ENCODE data around the gene USP19. TPM values are rescaled to one million over a fixed set of nuclear protein-coding genes. Genes with fewer than 3 reads are reported as not detected.

USP19 gene
- polyA plus RNA-seq, 4 donors: 50.2 to 63.5 (median 57.6) TPM

DNA sequence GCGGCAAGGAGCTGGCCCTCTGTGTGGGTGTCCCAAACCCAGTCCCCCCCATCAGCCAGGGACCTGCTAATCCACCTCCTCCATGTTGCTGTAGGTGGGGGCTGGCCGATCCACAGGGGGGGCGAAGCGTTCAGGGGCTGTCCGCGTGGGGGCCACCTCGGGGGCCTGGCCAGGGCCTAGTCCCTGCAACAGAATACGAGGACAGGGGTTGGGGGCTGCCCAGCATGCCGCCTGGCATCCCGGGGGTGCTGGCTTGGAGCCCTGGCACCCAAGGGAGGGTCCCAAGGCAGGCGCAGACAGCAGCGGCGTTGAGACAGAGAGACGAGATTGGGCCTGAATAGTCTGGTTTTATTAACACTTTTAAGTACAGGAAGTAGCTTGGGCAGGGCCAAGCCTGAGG is 12.3 kb downstream of the USP19 start:
- no peak for DNase-seq (ENCODE audit: low read depth in 4 of 4, low spot score in 3 of 4)

GRCh38 chr3:49104427-49105291 is 16.0 kb downstream of the USP19 start, which contains the start of gene QARS1:
Gene QARS1, minus strand, starts transcription at chr3:49104757. Its CDS starts 24 bp downstream, at chr3:49104733.
- peak; percentile 83 to 90 (median 88) for DNase-seq (ENCODE audit: low read depth in 4 of 4, low spot score in 3 of 4)

- DNase-seq (ENCODE audit: low read depth in 4 of 4, low spot score in 3 of 4): no peak
Observed at GRCh38 chr3:49104052-49104426, 16.6 kb downstream of the USP19 start.

DNA sequence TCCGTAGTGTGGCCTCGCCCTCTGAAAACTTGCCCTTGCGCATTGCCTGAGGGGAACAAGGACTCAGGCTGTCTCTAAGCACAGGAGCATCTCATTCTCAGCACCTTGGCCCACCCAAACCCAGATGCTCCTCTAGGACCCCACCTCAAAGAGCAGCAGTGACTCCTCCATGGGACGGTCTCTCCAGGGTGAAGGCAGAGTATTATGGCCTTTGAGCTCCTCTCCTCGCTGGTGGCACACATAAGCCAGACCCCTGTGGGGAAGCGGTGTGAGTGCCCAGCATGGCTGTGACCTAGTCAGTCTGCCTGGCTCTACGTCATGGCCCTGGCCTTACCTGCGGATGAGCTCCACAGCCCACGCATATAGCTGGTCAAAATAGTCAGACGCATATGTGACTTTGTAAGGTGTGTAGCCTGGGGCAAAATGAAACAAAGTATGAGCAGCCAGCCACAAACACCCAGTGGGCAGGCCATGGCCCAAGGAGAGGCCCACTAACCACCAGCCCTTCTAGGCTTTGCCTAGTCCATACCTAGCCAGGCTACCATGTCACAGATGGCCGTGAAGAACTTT is 20.5 kb downstream of the USP19 start:
- no peak for DNase-seq (ENCODE audit: low read depth in 4 of 4, low spot score in 3 of 4)

DNA sequence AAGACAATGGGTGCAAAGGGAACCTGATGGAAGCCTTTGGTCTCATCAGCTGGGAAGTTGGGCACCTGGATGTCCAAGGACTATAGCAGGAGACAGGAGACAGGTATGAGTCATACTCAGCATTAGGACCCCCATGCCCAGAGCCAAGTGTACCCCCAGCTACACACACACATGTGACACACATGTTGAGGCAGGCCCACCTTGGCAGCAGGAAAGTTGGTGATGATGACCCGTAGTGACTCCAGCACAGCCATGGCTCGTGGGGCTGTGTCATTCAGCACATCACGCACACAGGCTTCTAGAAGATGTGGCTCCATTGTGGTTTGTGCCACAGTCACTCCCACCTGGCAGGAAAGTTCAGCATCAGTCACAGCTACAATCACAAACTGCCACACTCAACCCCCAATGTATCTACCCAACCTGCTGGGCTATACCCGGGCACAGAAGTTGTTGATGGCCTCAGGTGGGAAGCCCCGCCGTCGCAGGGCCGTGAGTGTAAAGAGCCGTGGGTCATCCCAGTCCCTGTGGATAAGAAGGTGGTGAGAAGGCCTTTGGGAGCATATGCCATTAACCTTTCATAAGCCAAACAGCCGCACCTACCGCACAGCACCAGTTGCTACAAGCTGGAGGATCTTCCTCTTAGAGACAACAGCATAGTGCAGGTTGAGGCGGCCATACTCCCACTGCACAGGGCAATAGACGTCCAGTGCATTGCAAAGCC is 21.6 kb downstream of the USP19 start:
- DNase-seq (ENCODE audit: low read depth in 4 of 4, low spot score in 3 of 4): no peak

- no peak for DNase-seq (ENCODE audit: low read depth in 4 of 4, low spot score in 3 of 4)
Observed at GRCh38 chr3:49098429-49098828, 22.2 kb downstream of the USP19 start.

DNA sequence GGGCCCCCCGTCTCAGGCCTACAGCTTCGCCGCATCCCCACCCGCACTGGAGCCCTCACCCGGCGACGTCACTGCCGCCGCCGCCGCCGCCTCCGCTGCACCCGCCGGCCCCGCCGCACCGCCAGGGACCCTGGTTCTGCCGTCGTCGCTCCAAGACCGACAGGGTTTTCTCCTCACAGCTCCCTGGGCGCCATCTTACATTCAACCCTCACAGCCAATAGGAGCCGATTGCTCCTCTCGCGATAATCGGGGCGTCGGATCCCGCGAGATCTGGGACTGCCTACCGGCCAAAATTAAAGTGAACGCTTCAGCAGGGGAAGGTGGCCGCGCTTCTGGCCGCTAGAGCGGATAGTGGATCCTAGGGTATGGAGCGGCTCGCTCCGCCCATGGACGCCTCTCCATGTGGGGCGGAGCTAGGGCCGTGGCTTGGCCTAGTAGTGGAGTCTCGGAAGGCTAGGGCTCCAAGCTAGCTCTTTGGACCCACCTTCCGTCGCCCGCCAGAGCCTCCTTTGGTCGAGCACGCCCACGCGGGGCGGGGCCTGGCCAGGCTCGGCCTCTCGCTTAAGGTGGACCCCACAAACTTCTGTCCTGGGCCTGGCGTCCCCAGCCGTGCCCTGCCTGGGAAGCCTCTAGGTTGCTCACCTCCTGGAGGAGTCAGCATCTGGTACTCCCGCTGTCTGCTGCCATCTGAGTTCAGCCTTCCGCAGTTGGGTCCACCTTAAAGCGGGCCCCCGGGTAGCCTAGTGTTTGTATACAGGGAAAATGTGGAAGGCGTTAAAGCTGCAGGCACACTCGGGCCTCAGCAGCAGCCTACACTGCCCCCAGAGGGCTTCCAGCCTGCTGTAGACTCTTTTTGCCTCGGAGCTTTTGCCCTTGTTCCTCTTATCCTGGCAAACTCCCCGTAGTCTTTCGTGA is 26.5 kb downstream of the USP19 start, which contains the start of gene QRICH1:
QRICH1 (minus strand) TSS at position 219 of the 915 bp plus-strand sequence. CDS start 17,054 bp downstream, outside the sequence.
- peak; percentile 96 to 98 (median 97) for DNase-seq (ENCODE audit: low read depth in 4 of 4, low spot score in 3 of 4)

DNA sequence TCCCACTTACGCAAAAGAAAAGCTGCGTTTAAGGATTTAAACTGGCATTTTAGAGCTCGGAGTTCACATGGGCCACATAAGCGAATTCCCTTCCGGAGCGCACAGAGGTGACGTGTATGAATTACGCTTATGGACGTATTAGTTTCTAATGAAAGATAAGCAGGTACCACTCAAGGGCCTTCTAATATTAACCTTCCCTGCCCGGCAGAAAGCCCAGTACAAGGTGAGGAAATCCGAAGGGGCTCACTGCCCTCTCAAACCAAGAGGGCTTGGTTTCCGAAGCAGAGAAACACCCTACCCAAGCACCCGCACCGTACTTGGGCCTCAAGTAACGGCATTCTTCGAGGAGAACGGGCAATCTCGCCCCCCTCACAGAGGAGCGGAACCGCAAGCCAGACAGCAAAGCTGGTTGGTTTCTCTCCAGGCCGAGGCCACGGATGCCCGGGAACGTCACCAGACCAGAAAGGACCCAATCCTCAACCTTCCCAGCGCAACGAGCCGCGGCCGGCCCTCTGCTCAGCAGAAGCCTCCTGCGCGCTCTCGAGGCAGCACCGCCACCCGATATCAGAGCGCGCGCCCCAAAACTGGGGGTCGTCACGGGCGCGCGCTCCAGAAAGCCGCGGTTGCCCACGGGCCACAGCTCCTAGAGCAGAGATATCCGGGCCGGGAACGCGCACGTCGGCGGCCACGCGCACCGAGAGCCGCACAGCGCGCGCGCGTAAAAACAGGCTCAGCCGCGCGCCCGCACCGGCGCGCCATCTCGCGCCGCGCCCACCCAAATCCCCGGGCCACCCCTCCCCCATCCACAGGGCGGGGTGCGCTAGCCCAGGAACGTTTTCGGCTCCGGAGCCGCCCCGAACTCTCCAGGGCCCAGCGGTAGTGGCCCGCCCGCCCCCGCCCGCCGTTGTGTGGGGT is 27.4 kb downstream of the USP19 start:
- DNase-seq (ENCODE audit: low read depth in 4 of 4, low spot score in 3 of 4): peak; percentile 54 to 71 (median 65)

DNA sequence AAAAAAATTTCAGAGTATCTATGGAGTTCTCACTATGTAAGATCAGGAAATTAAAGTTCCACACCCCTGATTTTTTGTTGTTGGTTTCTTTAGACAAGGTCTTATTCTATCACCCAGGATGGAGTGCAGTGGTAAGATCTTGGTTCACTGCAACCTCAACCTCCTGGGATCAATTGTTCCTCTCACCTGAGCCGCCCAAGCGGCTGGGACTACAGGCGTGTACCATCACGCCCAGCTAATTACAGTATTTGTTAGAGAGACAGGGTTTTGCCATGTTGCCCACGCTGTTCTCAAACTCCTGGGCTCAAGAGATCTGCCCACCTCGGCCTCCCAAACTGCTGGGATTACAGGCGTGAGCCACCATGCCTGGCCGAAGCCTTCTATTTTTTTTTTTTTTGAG is 39.2 kb downstream of the USP19 start:
- no peak for DNase-seq (ENCODE audit: low read depth in 4 of 4, low spot score in 3 of 4)

DNA sequence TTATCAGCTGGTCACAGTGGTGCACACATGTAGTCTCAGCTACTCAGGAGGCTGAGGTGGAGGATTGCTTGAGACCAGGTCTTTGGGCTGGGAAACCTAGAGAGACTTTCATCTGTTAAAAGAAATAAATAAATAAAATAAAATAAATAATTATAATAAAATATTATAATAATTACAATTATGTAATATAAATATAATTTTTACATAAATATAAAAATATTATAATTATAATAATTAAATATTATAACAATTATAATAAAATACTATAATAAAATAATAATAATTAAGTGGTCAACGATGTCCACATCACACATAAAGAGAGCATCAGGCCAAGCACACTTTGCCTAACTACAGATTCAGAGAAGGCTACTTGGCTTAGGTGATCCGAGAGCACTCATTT is 41.4 kb downstream of the USP19 start:
- DNase-seq (ENCODE audit: low read depth in 4 of 4, low spot score in 3 of 4): no peak

GRCh38 chr3:49076646-49077045 is 44.0 kb downstream of the USP19 start:
- no peak for DNase-seq (ENCODE audit: low read depth in 4 of 4, low spot score in 3 of 4)

- DNase-seq (ENCODE audit: low read depth in 4 of 4, low spot score in 3 of 4): no peak
Observed at GRCh38 chr3:49076116-49076515, 44.5 kb downstream of the USP19 start.

Other genes starting within 250 kb of the USP19 start
- gene SLC25A20, start 221.9 kb downstream of the USP19 start, polyA plus RNA-seq (ENCODE audit: insufficient read length in 4 of 4): 10 to 100 TPM; 17.9 to 20.6 (median 19.1) TPM
- gene ARIH2, start 202.0 kb downstream of the USP19 start, polyA plus RNA-seq (ENCODE audit: insufficient read length in 4 of 4): 10 to 100 TPM; 61.8 to 78.2 (median 68.3) TPM
- gene P4HTM, start 130.6 kb downstream of the USP19 start, polyA plus RNA-seq (ENCODE audit: insufficient read length in 4 of 4): 10 to 100 TPM; 38.2 to 56.2 (median 41.4) TPM
- 100 to 1,000 TPM; 180 to 201 (median 191) TPM for gene WDR6, start 113.4 kb downstream of the USP19 start, polyA plus RNA-seq (ENCODE audit: insufficient read length in 4 of 4)
- 10 to 100 TPM; 68.5 to 79.5 (median 71.9) TPM for gene DALRD3, start 102.2 kb downstream of the USP19 start, polyA plus RNA-seq (ENCODE audit: insufficient read length in 4 of 4)
- gene NDUFAF3, start 98.7 kb downstream of the USP19 start, polyA plus RNA-seq (ENCODE audit: insufficient read length in 4 of 4): 10 to 100 TPM; 65.7 to 82.2 (median 71.2) TPM
- 100 to 1,000 TPM; 206 to 230 (median 208) TPM for gene IMPDH2, start 91.4 kb downstream of the USP19 start, polyA plus RNA-seq (ENCODE audit: insufficient read length in 4 of 4)
- 10 to 100 TPM; 76.8 to 90.3 (median 89.5) TPM for gene QRICH1, start 26.8 kb downstream of the USP19 start, polyA plus RNA-seq (ENCODE audit: insufficient read length in 4 of 4)
- gene QARS1, start 16.1 kb downstream of the USP19 start, polyA plus RNA-seq (ENCODE audit: insufficient read length in 4 of 4): 100 to 1,000 TPM; 275 to 317 (median 282) TPM
- gene LAMB2, start 12.2 kb upstream of the USP19 start, polyA plus RNA-seq (ENCODE audit: insufficient read length in 4 of 4): 100 to 1,000 TPM; 359 to 408 (median 390) TPM
- 10 to 100 TPM; 23.3 to 28.8 (median 27.0) TPM for gene CCDC71, start 45.5 kb upstream of the USP19 start, polyA plus RNA-seq (ENCODE audit: insufficient read length in 4 of 4)
- 10 to 100 TPM; 41.8 to 46.1 (median 43.8) TPM for gene KLHDC8B, start 50.8 kb upstream of the USP19 start, polyA plus RNA-seq (ENCODE audit: insufficient read length in 4 of 4)
- gene C3orf62, start 156.4 kb upstream of the USP19 start, polyA plus RNA-seq (ENCODE audit: insufficient read length in 4 of 4): 10 to 100 TPM in 3 of 4 donors, 1 to 10 TPM in 1; 9.5 to 12.0 (median 11.5) TPM
- gene USP4, start 219.2 kb upstream of the USP19 start, polyA plus RNA-seq (ENCODE audit: insufficient read length in 4 of 4): 10 to 100 TPM; 56.2 to 64.4 (median 60.0) TPM
- gene GPX1, start 237.5 kb upstream of the USP19 start, polyA plus RNA-seq (ENCODE audit: insufficient read length in 4 of 4): 100 to 1,000 TPM; 115 to 195 (median 124) TPM

Measured in right renal pelvis (tissue), 4 donors.